Measurements from ENCODE around the gene PRUNE2. TPM values are rescaled to one million over a fixed set of nuclear protein-coding genes. Genes with fewer than 3 reads are reported as not detected.

PRUNE2 gene
- total RNA-seq, 1 experiment from 2014 or later, result 0.59 TPM

DNA sequence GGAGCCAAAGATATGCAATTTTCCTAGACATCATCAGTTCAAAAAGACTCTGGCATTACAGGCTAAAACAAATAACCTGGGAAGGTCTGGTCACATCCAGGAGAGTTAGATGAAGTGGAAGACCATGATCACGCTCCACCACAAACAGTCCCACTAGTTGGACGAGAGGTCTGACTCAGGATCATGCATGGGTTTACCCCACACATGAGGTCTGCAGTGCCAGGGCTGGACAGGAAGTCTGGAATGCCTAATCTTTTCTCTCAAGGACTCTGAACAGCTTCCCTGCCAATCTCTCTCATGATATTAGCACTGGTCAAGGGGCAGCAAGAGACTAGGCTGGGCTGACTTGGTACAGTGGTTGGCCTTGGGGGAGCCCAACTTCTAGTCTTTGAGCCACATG is 7.1 kb downstream of the PRUNE2 start:
- TF ChIP-seq RAD21 (IDR thresholded peaks at IDR 0.05; ENCODE audit: low read depth) (no peak), ELF1 (IDR thresholded peaks at IDR 0.05; ENCODE audit: borderline replicate concordance, low read depth) (no peak), POLR2A (IDR thresholded peaks at IDR 0.05; ENCODE audit: borderline replicate concordance, extremely low read depth, insufficient read depth, insufficient read length) (no peak), JUND (IDR thresholded peaks at IDR 0.05) (no peak), SRF (IDR thresholded peaks at IDR 0.05; ENCODE audit: low read depth) (no peak), SIN3A (IDR thresholded peaks at IDR 0.05; ENCODE audit: low read depth) (no peak)
- ChIA-PET RAD21 (ENCODE audit: low non-redundant PET in 1 of 2, low total read pairs in 2 of 2, uncharacterized antibody in 2 of 2, unreplicated experiment in 2 of 2) (no interaction called here), CTCF (no interaction called here), POLR2A (no interaction called here)
- ATAC-seq, result no peak
- Histone ChIP-seq H3K4me3 (replicated peaks in 1 of 2; ENCODE audit: low read depth in 1 of 2, low read length in 2 of 2) (no peak overlapping the region), H3K9me2 (ENCODE audit: insufficient read depth) (no peaks in the 10 kb centered on the region), H3K4me2 (ENCODE audit: low read length) (no peak overlapping the region), H2AFZ (ENCODE audit: low read depth, low read length, poor library complexity, severe bottlenecking) (no peak overlapping the region), H3K36me3 (ENCODE audit: control insufficient read depth in 1 of 2, insufficient read depth in 2 of 2, low read length in 2 of 2) (no peaks in the 10 kb centered on the region), H3K4me1 (ENCODE audit: control insufficient read depth in 1 of 2, insufficient read depth in 2 of 2, low read length in 2 of 2) (no peaks in the 10 kb centered on the region), H3K27me3 (ENCODE audit: insufficient read depth, low read length) (peaks cover 21% of the 10 kb centered on the region; the same call in 1 of the 2 replicates), H3K27ac (ENCODE audit: low read depth, low read length) (no peak overlapping the region), H4K20me1 (ENCODE audit: insufficient read depth) (no peaks in the 10 kb centered on the region), H3K79me2 (ENCODE audit: insufficient read depth, low read length) (no peaks in the 10 kb centered on the region), H3K9ac (ENCODE audit: low read length) (no peak overlapping the region), H3K9me3 (ENCODE audit: control insufficient read depth in 1 of 2, insufficient read depth in 1 of 2, low read depth in 1 of 2, low read length in 2 of 2) (no peaks in the 10 kb centered on the region)
- DNase-seq (ENCODE audit: low read depth, low spot score), result no peak
- intact Hi-C loops (cut with micrococcal nuclease), result no loop called here
- no TSS peak for BruUV-seq (replicated peaks)

DNA sequence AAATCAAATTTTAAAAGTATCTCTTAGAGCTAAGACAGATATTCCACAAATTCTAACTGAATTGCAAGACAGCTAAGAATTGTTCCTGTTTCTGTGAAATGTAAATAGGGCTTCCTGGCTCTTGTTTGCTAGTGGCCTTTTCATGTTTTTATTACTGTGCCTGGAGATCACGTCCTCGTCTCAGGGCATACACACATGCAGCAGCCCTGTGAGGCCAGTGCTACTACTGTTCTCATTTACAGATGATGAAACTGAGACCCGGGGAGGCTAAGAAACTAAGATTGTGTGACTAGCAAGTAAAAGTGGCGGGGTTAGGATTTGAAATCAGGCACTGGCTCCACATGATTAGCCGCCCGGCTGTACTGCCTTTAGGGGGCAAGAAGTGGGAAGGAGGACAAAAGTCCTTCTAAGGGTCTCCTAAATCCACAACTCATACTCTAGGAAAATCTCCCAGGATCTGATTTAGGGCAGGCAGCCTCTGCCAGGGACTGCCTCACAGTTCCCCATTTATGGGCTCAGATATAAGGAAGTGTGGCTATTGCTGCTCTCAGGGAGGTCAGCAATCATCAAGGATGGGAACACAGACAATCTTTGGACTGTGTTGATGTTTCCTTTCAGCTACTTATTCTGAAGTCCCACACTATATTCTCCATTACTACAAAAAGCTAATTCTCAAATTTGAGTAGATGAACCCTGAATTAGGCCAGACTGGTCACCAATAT is 7.9 kb downstream of the PRUNE2 start:
- ATAC-seq (no peak), DNase-seq (ENCODE audit: low read depth, low spot score) (no peak)
- Histone ChIP-seq H3K79me2 (ENCODE audit: insufficient read depth, low read length) (no peaks in the 10 kb centered on the region), H3K9me2 (ENCODE audit: insufficient read depth) (no peaks in the 10 kb centered on the region), H3K9ac (ENCODE audit: low read length) (no peak overlapping the region), H3K36me3 (ENCODE audit: control insufficient read depth in 1 of 2, insufficient read depth in 2 of 2, low read length in 2 of 2) (no peaks in the 10 kb centered on the region), H3K27me3 (ENCODE audit: insufficient read depth, low read length) (peaks cover 21% of the 10 kb centered on the region; the same call in 1 of the 2 replicates), H3K9me3 (ENCODE audit: control insufficient read depth in 1 of 2, insufficient read depth in 1 of 2, low read depth in 1 of 2, low read length in 2 of 2) (no peaks in the 10 kb centered on the region), H2AFZ (ENCODE audit: low read depth, low read length, poor library complexity, severe bottlenecking) (no peak overlapping the region), H3K4me2 (ENCODE audit: low read length) (no peak overlapping the region), H4K20me1 (ENCODE audit: insufficient read depth) (no peaks in the 10 kb centered on the region), H3K27ac (ENCODE audit: low read depth, low read length) (no peak overlapping the region), H3K4me1 (ENCODE audit: control insufficient read depth in 1 of 2, insufficient read depth in 2 of 2, low read length in 2 of 2) (no peaks in the 10 kb centered on the region), H3K4me3 (replicated peaks in 1 of 2; ENCODE audit: low read depth in 1 of 2, low read length in 2 of 2) (no peak overlapping the region)
- ChIA-PET RAD21 (ENCODE audit: low non-redundant PET in 1 of 2, low total read pairs in 2 of 2, uncharacterized antibody in 2 of 2, unreplicated experiment in 2 of 2) (no interaction called here), POLR2A (no interaction called here), CTCF (no interaction called here)
- no TSS peak for BruUV-seq (replicated peaks)
- no peak for TF ChIP-seq ZNF274 (IDR thresholded peaks at IDR 0.05; ENCODE audit: low read depth, low read length)
- no peak for TF ChIP-seq RAD21 (IDR thresholded peaks at IDR 0.05; ENCODE audit: low read depth)
- no peak for TF ChIP-seq ELF1 (IDR thresholded peaks at IDR 0.05; ENCODE audit: borderline replicate concordance, low read depth)
- intact Hi-C loops (cut with micrococcal nuclease), result no loop called here

Data from HCT116 (cell line).